DND-41 (cell line): Measurements from ENCODE around the gene GRIA1.

Source experiments
- CTCF ChIP-seq: IDR thresholded peaks from 2 replicates; pipeline ENCODE4 v1.5.1; 2012; ENCODE audit warnings: borderline replicate concordance, low read length, moderate library complexity, mild to moderate bottlenecking; ENCODE audit not compliant: poor library complexity, severe bottlenecking; ENCODE audit errors: extremely low read depth
- EZH2 ChIP-seq: IDR thresholded peaks from 3 replicates; pipeline ENCODE4 v1.6.1; 2012; ENCODE audit warnings: borderline replicate concordance, low read depth, mild to moderate bottlenecking, moderate library complexity, low read length, inconsistent platforms; ENCODE audit not compliant: severe bottlenecking

DNA sequence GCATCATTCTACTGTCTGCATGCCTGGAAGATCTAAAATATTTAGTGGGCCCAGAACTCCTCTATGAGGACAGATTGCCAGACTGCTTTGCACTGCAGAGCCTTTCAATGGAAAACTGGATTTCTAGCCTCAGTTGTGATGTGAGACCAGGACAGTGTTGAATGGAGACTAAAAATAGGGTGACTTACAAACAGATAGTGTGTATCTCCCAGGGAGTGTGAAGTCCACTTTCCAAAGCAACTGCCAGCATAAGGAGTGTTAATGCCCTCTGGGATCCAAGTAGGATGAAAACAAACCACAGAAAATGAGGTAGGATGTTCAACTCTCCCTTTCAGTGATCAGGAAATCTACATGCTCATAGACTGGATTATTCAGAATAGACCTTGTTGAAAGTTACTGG is 119.5 kb downstream of the GRIA1 start:
- no peak for TF ChIP-seq CTCF
- no peak for TF ChIP-seq EZH2
